Muscle layer of colon (tissue), 2 donors: ENCODE measurements around the gene TPP2.

ENCODE experiments used
- H3K27ac ChIP-seq: one replicate; pipeline ENCODE4 v1.7.0; 2013; ENCODE audit warnings: low read depth, mild to moderate bottlenecking, low read length, moderate library complexity
- H3K27me3 ChIP-seq, 2 donors: one replicate each; pipeline ENCODE4 v1.7.0; 2013; ENCODE audit warnings: low read length in 2 of 2, mild to moderate bottlenecking in 2 of 2; ENCODE audit not compliant: insufficient read depth in 2 of 2, control insufficient read depth in 1 of 2
- H3K36me3 ChIP-seq: one replicate; pipeline ENCODE4 v1.7.0; 2013; ENCODE audit warnings: mild to moderate bottlenecking, low read length; ENCODE audit not compliant: insufficient read depth
- H3K4me1 ChIP-seq: one replicate; pipeline ENCODE4 v1.7.0; 2013; ENCODE audit warnings: mild to moderate bottlenecking, low read length; ENCODE audit not compliant: insufficient read depth
- H3K4me3 ChIP-seq, 2 donors: one replicate each; pipeline ENCODE4 v1.7.0; 2013; ENCODE audit warnings: low read length in 2 of 2, low read depth in 1 of 2, mild to moderate bottlenecking in 1 of 2, moderate library complexity in 1 of 2
- H3K9ac ChIP-seq: one replicate; pipeline ENCODE4 v1.7.0; 2013; ENCODE audit warnings: low read length
- H3K9me3 ChIP-seq: one replicate; pipeline ENCODE4 v1.7.0; 2013; ENCODE audit warnings: mild to moderate bottlenecking, low read length
- donor health status: abdominal sarcoma.
- donor health status: Adenocarcinoma of cecum.

TPP2 gene

GRCh38 chr13:102631198-102631597 is 34.4 kb downstream of the TPP2 start:
- Histone ChIP-seq H3K27ac (no peak overlapping the region), H3K36me3 (peaks cover 65% of the 10 kb centered on the region), H3K4me3 (no peak overlapping the region), H3K4me1 (no peaks in the 10 kb centered on the region), H3K9ac (no peak overlapping the region), H3K9me3 (no peaks in the 10 kb centered on the region), H3K27me3 (no peaks in the 10 kb centered on the region)

DNA sequence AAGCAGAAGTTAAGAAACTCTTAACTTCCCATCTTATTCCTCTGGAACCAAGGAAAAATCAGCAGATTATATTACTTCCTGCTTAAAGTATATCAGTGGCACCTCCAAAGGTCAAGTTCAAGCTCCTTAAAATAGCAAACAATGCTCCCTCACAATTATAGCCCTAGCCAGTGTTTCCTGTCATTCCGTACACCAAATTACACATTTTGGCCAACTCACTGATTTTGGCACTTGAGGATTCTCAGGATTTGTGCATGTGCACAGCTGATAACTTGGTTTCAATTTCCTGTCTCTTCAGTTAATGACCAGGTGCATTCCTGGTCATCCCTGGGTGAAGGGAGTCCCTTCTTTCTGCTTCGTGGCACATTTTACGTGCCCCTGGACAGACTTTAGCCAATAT is 42.0 kb downstream of the TPP2 start:
- Histone ChIP-seq H3K27ac (no peak overlapping the region), H3K36me3 (peaks cover 70% of the 10 kb centered on the region), H3K9ac (no peak overlapping the region), H3K4me3 (no peak overlapping the region), H3K4me1 (no peaks in the 10 kb centered on the region), H3K27me3 (no peaks in the 10 kb centered on the region), H3K9me3 (no peaks in the 10 kb centered on the region)

DNA sequence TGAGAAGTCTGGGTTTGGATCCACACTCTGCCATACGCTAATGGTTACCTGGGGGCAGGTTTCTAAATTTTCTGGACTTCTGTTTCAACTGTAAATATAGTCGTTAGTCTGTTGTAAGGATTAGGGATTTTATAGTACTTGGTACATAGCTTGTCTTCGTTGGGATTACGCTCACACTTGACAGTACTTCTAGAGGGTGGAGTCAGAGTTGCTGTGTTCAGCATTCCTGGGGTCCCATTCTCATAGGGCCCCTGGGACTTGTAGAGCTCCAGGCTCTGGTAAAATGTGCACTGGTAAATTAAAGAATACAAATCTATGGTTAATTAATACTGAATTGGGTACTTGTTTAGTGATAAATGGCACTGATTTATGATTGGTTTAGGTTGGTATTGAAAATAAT is 45.2 kb downstream of the TPP2 start:
- Histone ChIP-seq H3K36me3 (peaks cover 61% of the 10 kb centered on the region), H3K27me3 (no peaks in the 10 kb centered on the region), H3K4me1 (no peaks in the 10 kb centered on the region), H3K9me3 (no peaks in the 10 kb centered on the region), H3K9ac (no peak overlapping the region), H3K27ac (no peak overlapping the region), H3K4me3 (no peak overlapping the region)

GRCh38 chr13:102642475-102642874 is 45.7 kb downstream of the TPP2 start:
- H3K27me3 ChIP-seq: no peaks in the 10 kb centered on the region
- H3K9ac ChIP-seq: no peak overlapping the region
- H3K27ac ChIP-seq: no peak overlapping the region
- H3K9me3 ChIP-seq: no peaks in the 10 kb centered on the region
- H3K4me3 ChIP-seq: no peak overlapping the region
- H3K4me1 ChIP-seq: no peaks in the 10 kb centered on the region
- H3K36me3 ChIP-seq: peaks cover 62% of the 10 kb centered on the region

GRCh38 chr13:102643656-102644055 is 46.9 kb downstream of the TPP2 start:
- no peak overlapping the region for H3K9ac ChIP-seq
- H3K9me3 ChIP-seq: no peaks in the 10 kb centered on the region
- peaks cover 60% of the 10 kb centered on the region for H3K36me3 ChIP-seq

DNA sequence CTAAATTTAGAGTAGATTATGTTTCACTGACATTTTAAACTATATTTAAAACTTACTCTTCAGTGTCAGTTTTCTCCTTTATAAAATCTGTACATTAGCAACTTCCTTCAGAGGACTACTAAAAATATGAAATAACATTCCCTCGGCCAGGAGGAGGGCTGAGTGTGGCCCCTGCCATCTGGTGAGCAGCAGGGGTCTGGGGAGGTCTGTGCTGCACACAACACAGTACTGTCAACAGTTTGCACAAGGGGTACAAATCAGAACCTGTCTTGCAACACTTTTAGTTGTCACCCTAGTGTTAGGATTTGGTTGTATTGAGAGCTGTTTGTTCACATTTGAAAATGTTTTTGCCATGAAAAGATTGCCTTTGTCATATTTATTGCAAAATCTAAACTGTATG is 48.9 kb downstream of the TPP2 start:
- no peak overlapping the region for H3K27ac ChIP-seq
- no peak overlapping the region for H3K4me3 ChIP-seq
- H3K27me3 ChIP-seq: no peaks in the 10 kb centered on the region
- H3K9me3 ChIP-seq: no peaks in the 10 kb centered on the region
- H3K9ac ChIP-seq: no peak overlapping the region
- H3K4me1 ChIP-seq: no peaks in the 10 kb centered on the region
- peaks cover 58% of the 10 kb centered on the region for H3K36me3 ChIP-seq

More at GRCh38 chr13:102643656-102644055, 46.9 kb downstream of the TPP2 start:
- Histone ChIP-seq H3K4me3 (no peak overlapping the region), H3K27me3 (no peaks in the 10 kb centered on the region), H3K27ac (no peak overlapping the region), H3K4me1 (no peaks in the 10 kb centered on the region)

GRCh38 chr13:102648046-102648445 is 51.3 kb downstream of the TPP2 start:
- peaks cover 45% of the 10 kb centered on the region for H3K36me3 ChIP-seq
- H3K4me1 ChIP-seq: no peaks in the 10 kb centered on the region
- no peak overlapping the region for H3K9ac ChIP-seq
- no peak overlapping the region for H3K27ac ChIP-seq
- H3K4me3 ChIP-seq: no peak overlapping the region
- no peaks in the 10 kb centered on the region for H3K27me3 ChIP-seq
- H3K9me3 ChIP-seq: no peaks in the 10 kb centered on the region

DNA sequence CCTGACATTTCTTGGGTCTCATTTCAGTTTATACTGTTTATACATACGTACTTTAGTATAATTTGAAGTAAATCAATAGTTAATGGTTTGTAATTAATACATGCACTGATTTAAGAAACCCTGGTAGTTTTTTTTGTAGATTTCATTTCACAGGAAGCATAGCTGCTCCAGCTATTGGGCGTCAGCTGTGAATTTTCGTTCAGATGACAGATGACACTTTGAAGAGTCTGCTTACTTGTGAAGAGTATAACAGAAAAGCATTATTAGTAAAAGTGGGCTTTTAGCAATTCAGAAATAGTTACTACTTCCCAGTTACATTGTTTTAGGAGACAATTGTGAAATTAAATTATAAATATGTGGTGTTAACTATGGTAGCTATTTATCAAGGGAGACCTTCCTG is 53.7 kb downstream of the TPP2 start:
- Histone ChIP-seq H3K4me3 (no peak overlapping the region), H3K9me3 (no peaks in the 10 kb centered on the region), H3K27me3 (no peaks in the 10 kb centered on the region), H3K27ac (no peak overlapping the region), H3K4me1 (no peaks in the 10 kb centered on the region), H3K36me3 (peaks cover 35% of the 10 kb centered on the region), H3K9ac (no peak overlapping the region)

- H3K4me1 ChIP-seq: no peaks in the 10 kb centered on the region
- no peaks in the 10 kb centered on the region for H3K27me3 ChIP-seq
- H3K27ac ChIP-seq: no peak overlapping the region
- H3K4me3 ChIP-seq: no peak overlapping the region
- no peaks in the 10 kb centered on the region for H3K9me3 ChIP-seq
- no peak overlapping the region for H3K9ac ChIP-seq
- peaks cover 30% of the 10 kb centered on the region for H3K36me3 ChIP-seq
These were observed 54.6 kb downstream of the TPP2 start for GRCh38 chr13:102651392-102651791.

DNA sequence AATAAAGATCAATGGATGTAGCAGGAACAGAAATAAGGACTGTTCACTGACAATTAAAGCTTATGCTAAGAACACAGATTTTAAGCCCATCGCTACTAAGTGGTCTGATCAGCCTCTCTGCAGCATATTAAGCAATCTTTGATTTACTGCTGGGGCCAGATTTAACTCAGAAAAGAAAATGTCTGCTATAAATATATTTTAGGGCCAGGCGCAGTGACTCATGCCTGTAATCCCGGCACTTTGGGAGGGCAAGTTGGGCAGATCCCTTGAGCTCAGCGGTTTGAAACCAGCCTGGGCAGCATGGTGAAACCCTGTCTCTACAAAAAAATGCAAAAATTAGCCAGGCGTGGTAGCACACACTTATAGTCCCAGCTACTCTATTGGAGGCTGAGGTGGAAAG is 55.1 kb downstream of the TPP2 start:
- no peak overlapping the region for H3K4me3 ChIP-seq
- no peaks in the 10 kb centered on the region for H3K9me3 ChIP-seq
- H3K27me3 ChIP-seq: no peaks in the 10 kb centered on the region
- peaks cover 27% of the 10 kb centered on the region for H3K36me3 ChIP-seq
- no peaks in the 10 kb centered on the region for H3K4me1 ChIP-seq
- no peak overlapping the region for H3K9ac ChIP-seq
- H3K27ac ChIP-seq: no peak overlapping the region

DNA sequence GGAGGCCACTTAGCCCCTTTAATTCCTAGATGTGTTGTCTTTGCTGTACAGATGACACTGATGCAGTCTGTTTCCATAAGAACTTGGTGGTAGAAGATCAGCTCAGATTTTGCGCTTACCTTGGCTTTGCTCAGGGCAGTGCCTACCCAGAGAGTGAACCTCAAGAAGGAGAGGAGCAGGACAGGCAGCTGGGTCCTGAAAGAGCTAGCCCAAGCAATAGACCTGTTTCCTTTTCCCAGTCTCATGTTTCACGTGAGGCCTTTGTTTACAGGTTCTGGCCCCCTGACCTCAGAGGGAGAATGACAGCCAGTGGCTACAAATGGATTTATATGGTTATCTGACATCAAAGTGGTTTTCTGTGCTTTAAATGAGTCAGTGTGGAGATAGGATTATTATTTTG is 58.0 kb downstream of the TPP2 start:
- H3K4me1 ChIP-seq: no peaks in the 10 kb centered on the region
- no peak overlapping the region for H3K4me3 ChIP-seq
- H3K36me3 ChIP-seq: peaks cover 19% of the 10 kb centered on the region
- H3K27me3 ChIP-seq: no peaks in the 10 kb centered on the region
- no peak overlapping the region for H3K27ac ChIP-seq
- H3K9ac ChIP-seq: no peak overlapping the region
- H3K9me3 ChIP-seq: no peaks in the 10 kb centered on the region

DNA sequence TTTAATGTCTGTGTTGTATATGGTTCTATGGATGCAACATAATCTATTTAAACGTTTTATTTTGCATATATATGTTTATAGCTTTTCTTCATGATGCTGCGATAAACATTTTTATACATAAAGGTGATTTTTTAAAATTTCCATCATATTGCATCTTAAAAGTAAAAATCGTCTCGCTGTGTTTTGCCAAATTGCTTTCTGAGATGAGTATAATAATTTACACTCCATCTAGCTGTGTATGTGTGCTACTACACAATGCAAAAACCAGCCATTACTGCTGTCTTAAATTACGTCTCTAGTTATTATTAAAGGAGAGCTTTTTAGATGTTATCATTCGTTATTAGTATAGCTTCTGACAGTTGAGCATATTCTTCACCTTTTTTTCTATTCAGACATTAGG is 60.8 kb downstream of the TPP2 start:
- H3K4me1 ChIP-seq: no peaks in the 10 kb centered on the region
- no peak overlapping the region for H3K9ac ChIP-seq
- no peaks in the 10 kb centered on the region for H3K9me3 ChIP-seq
- no peak overlapping the region for H3K4me3 ChIP-seq
- H3K36me3 ChIP-seq: peaks cover 24% of the 10 kb centered on the region
- no peak overlapping the region for H3K27ac ChIP-seq
- no peaks in the 10 kb centered on the region for H3K27me3 ChIP-seq
